Tibial artery (tissue), 4 donors: Measurements from ENCODE around the gene SLC7A1.

ENCODE experiments used
- DNase-seq, 2 donors: peaks; one replicate each; pipeline ENCODE4 v3.0.0-alpha.2; 2019
- H3K27ac ChIP-seq, 2 donors: fragments of 200-600 bp; sonication (generic) in 1 of 2; 1 replicate in 1 of 2; 2 replicates in 1 of 2; pipeline ENCODE4 v1.5.1; 2018 to 2019; ENCODE audit warnings: mild to moderate bottlenecking in 1 of 2
- H3K27me3 ChIP-seq, 2 donors: fragments of 200-600 bp; sonication (generic) in 1 of 2; one replicate each; pipeline versions ENCODE4 v1.5.1 to v1.6.0; 2016 to 2019
- H3K36me3 ChIP-seq, 3 donors: fragments of 200-600 bp; sonication (generic) in 2 of 3; one replicate each; pipeline ENCODE4 v1.5.1; 2016 to 2019; ENCODE audit warnings: mild to moderate bottlenecking in 2 of 3
- H3K4me1 ChIP-seq, 4 donors: fragments of 200-600 bp; sonication (generic) in 2 of 4; 1 replicate in 3 of 4; 2 replicates in 1 of 4; pipeline ENCODE4 v1.5.1; 2016 to 2019
- H3K4me3 ChIP-seq, 2 donors: fragments of 200-600 bp; sonication (generic) in 1 of 2; 1 replicate in 1 of 2; 2 replicates in 1 of 2; pipeline ENCODE4 v1.5.1; 2018 to 2019; ENCODE audit warnings: mild to moderate bottlenecking in 2 of 2
- H3K9me3 ChIP-seq, 3 donors: fragments of 200-600 bp; sonication (generic) in 1 of 3; one replicate each; pipeline ENCODE4 v1.5.1; 2016 to 2019
- CTCF ChIP-seq, 2 experiments: fragments of 200-600 bp in 1 of 2; fragments of 450-650 bp in 1 of 2; IDR thresholded peaks; one replicate each; pipeline ENCODE4 v1.5.1; 2017 to 2019; ENCODE audit warnings: antibody characterized with exemption in 2 of 2, mild to moderate bottlenecking in 1 of 2, moderate library complexity in 1 of 2
- intact Hi-C: fragments of 100-400 bp; cut with DNase I; formaldehyde crosslinking; loops from one replicate; pipeline ENCODE4 v1.15.0; 2023; ENCODE audit warnings: low total_unique reads

Gene SLC7A1

DNA sequence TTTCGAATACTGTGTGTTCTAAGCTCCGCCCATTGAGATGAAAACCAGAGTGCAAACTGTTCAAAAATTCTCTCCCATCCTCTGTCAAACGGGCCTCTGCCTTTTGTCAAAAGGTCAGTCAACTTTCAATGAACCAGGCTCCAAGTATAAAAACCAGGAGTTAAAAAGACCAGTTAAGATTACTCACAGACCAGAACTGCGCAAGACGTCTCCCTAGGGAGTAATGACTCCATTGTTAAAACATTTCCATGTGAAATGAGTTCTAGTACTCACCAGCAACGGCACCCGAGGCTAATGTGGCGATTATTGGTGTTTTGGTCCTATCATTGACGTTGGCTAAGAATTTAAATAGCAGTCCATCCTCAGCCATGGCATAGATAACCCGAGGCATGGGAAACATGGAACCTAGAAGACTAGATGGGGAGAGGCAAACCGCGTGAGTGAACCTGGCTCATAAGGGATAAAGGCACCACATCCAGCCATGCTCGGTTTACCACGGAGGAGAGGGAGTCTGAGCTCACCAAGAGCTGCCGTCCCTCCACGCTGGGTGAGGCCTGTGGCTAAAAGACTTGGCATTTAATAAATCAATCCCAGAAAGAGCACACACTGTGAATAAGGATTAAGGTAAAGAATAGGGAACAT lies 73.3 kb downstream of the SLC7A1 start:
- H3K27ac ChIP-seq = peak overlapping the region; percentile 60 to 62
- peak; percentile 72 to 76 for DNase-seq
- peaks cover 0 to 31% (median 7%) of the 10 kb centered on the region in 4 donors for H3K4me1 ChIP-seq
- no peak overlapping the region for H3K4me3 ChIP-seq
- no peaks in the 10 kb centered on the region for H3K27me3 ChIP-seq
- TF ChIP-seq CTCF (IDR thresholded peaks at IDR 0.05) = no peak
- no peaks in the 10 kb centered on the region for H3K9me3 ChIP-seq
- intact Hi-C loops = loop anchor here (10.0 kb wide), 1 partner anchor 63 kb away; no protein-coding TSS in a partner anchor
- peaks cover 20 to 78% (median 43%) of the 10 kb centered on the region in 3 donors for H3K36me3 ChIP-seq

GRCh38 chr13:29521336-29521735 lies 74.2 kb downstream of the SLC7A1 start:
- Histone ChIP-seq H3K27ac (peak overlapping the region; percentile 60 to 62), H3K36me3 (peaks cover 25 to 78% (median 46%) of the 10 kb centered on the region in 3 donors), H3K27me3 (no peaks in the 10 kb centered on the region), H3K4me3 (no peak overlapping the region), H3K4me1 (peaks cover 0 to 31% (median 7%) of the 10 kb centered on the region in 4 donors), H3K9me3 (no peaks in the 10 kb centered on the region)
- DNase-seq = peak in 1 of 2 donors; percentile 63
- no peak for TF ChIP-seq CTCF (IDR thresholded peaks at IDR 0.05)
- intact Hi-C loops = loop anchor here (10.0 kb wide), 1 partner anchor 63 kb away; no protein-coding TSS in a partner anchor

GRCh38 chr13:29520671-29521070 lies 74.8 kb downstream of the SLC7A1 start:
- Histone ChIP-seq H3K27ac (peak overlapping the region; percentile 60 to 62), H3K27me3 (no peaks in the 10 kb centered on the region), H3K4me3 (no peak overlapping the region), H3K36me3 (peaks cover 25 to 79% (median 52%) of the 10 kb centered on the region in 3 donors), H3K4me1 (peaks cover 0 to 31% (median 7%) of the 10 kb centered on the region in 4 donors), H3K9me3 (no peaks in the 10 kb centered on the region)
- intact Hi-C loops = loop anchor here (10.0 kb wide), 1 partner anchor 64 kb away; no protein-coding TSS in a partner anchor
- TF ChIP-seq CTCF (IDR thresholded peaks at IDR 0.05) = no peak
- peak in 1 of 2 donors; percentile 55 for DNase-seq

DNA sequence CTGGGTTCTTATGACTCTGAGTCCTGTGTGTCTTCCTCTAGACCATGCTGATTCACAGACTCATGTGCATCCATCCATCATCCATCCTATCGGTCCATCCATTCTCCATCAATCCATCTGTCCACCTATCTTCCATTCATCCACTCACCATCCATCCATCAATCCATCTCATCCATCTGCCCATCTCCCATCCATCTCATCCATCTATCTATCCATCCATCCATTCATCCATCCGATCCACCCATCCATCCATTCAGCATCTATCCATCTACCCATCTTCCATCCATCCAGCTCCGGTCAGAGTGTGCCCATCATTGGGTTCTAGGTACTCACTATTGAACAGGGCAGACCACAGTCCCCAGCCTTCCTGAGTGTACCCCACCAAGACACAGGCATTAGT lies 75.6 kb downstream of the SLC7A1 start:
- intact Hi-C loops = loop anchor here (5.0 to 10.0 kb wide), 2 partner anchors 65 to 592 kb away; no protein-coding TSS in a partner anchor
- no peaks in the 10 kb centered on the region for H3K9me3 ChIP-seq

DNA sequence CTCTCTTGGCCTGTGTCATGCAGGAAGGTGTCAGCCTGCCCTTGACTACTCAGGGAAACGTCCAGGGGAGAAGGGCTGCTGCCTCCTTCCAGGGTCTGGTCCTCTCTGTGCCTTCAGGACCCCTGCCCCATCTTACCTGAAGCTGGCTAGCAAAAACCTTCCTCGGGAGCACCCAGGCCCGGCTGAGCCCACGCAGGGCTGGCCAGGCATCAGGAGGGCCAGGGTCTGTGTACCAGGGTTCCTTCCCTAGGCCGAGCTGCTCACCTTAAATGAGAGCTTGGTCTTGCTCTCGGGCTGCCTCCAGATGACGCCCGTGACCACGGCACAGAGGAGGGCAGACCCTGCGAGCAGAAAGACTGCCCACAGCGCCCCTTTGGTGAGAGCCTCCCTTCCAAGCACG lies 78.6 kb downstream of the SLC7A1 start:
- no peaks in the 10 kb centered on the region for H3K9me3 ChIP-seq
- H3K27ac ChIP-seq = no peak overlapping the region
- H3K4me1 ChIP-seq = peaks cover 0 to 20% (median 7%) of the 10 kb centered on the region in 4 donors
- DNase-seq = peak in 1 of 2 donors; percentile 64
- intact Hi-C loops = loop anchor here (5.0 kb wide), 1 partner anchor 595 kb away; no protein-coding TSS in a partner anchor
- H3K36me3 ChIP-seq = peaks cover 20 to 75% (median 71%) of the 10 kb centered on the region in 3 donors
- H3K27me3 ChIP-seq = no peaks in the 10 kb centered on the region
- no peak overlapping the region for H3K4me3 ChIP-seq
- TF ChIP-seq CTCF (IDR thresholded peaks at IDR 0.05) = no peak

More for the DNA sequence above, 75.6 kb downstream of the SLC7A1 start:
- Histone ChIP-seq H3K4me1 (peaks cover 0 to 31% (median 7%) of the 10 kb centered on the region in 4 donors), H3K36me3 (peaks cover 25 to 79% (median 60%) of the 10 kb centered on the region in 3 donors), H3K27me3 (no peaks in the 10 kb centered on the region), H3K27ac (peak overlapping the region in 1 of 2 donors; percentile 62), H3K4me3 (no peak overlapping the region)
- TF ChIP-seq CTCF (IDR thresholded peaks at IDR 0.05) = no peak
- DNase-seq = peak in 1 of 2 donors; percentile 48
